ENCODE results near the gene CHAF1B.
A peak's percentile ranks its signal among the peaks of the same experiment; 100 is the strongest.

DNA sequence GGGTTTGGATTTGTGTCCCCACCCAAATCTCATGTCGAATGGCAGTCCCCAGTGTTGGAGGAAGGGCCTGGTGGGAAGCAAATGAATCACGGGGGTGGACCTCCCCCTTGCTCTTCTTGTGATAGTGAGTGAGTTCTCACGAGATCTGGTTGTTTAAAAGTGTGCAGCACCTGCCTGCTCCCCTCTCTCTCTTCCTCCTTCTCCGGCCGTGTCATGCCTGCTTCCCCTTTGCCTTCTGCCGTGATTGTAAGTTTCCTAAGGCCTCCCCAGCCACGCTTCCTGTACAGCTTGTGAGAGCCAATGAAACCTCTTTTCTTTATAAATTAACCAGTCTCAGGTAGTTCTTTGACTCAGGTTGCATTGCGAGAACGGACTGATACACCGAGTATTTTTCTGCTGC, 78.8 kb downstream of the CHAF1B start:
- TF ChIP-seq POLR2A (IDR thresholded peaks at IDR 0.05; ENCODE audit: low read depth, low read length) (no peak), POLR2AphosphoS5 (IDR thresholded peaks at IDR 0.05; ENCODE audit: low read depth, low read length) (no peak), TAF1 (IDR thresholded peaks at IDR 0.05; ENCODE audit: low read depth, low read length) (no peak), SPI1 (IDR thresholded peaks at IDR 0.05; ENCODE audit: low read depth, low read length) (peak; percentile 6; the same call in 1 of the 2 replicates)

Data from GM12891 (cell line).